HG03280 (cell line): ENCODE measurements around the gene CABP2.
"Not testable (repeated sequence)": the region's sequence is repeated elsewhere in the genome, so short reads cannot be mapped to it uniquely, and the experiment has no call there.

Experiments used
- ATAC-seq: cut with Tn5 transposase; IDR thresholded peaks from one replicate; pipeline ENCODE4 v1.9.1; 2021; ENCODE audit warnings: mild to moderate bottlenecking, moderate library complexity; ENCODE audit not compliant: unreplicated experiment

CABP2 gene

GRCh38 chr11:67522844-67523555 is at the start of gene CABP2:
CABP2 (minus strand) TSS chr11:67523446; CDS start chr11:67523326, 120 bp downstream.
- ATAC-seq, result no peak

DNA sequence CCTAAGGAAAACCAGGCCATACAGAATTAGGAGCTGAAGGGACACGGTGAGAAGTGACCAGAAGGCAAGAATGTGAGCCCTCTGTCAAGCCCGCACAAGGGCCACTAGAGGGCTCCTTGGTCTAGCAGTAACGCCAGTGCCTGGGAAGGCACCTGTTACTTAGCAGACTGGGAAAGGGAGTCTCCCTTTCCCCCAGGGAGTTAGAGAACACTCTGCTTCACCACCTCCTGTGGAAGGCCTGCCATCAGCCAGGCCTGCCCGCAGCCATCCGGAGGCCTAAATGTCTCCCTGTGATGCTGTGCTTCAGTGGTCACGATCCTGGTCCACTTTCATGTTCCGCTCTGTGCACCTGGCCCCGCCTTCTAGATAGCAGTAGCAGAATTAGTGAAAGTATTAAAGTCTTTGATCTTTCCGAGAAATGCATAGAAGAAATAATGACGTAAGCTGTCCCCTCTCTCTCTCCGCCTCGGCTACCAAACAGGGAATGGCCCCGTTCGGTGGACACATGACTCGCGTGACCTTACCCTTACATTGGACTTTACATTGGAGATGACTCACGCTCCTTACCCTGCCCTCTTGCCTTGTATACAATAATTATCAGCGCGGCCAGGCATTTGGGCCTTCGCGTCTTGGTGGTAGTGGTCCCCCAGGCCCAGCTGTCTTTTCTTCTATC is 49.6 kb upstream of the CABP2 start:
- no peak for ATAC-seq

DNA sequence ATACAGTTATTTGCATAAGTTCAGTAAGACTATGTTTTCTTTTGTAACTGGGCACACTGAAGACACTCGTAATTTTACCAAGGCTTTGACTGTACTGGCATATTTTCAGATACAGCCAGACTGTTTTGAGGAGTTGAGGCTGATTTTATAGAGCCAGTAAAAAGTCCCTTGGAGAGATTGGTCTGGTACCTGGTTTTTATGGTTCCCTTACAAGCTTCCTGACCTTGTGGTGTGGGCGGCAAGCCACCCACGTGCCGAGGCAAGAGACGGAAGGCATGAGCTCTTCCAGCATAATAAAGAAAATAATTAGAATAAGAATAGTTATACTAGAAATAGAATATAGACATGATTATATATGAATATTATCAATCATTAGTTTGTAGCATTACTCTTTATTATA is 49.1 kb upstream of the CABP2 start:
- ATAC-seq, result no peak

GRCh38 chr11:67571443-67571842 is 48.2 kb upstream of the CABP2 start:
- ATAC-seq, result no peak

- no peak for ATAC-seq
These were observed 41.0 kb upstream of the CABP2 start for GRCh38 chr11:67564230-67564629.

DNA sequence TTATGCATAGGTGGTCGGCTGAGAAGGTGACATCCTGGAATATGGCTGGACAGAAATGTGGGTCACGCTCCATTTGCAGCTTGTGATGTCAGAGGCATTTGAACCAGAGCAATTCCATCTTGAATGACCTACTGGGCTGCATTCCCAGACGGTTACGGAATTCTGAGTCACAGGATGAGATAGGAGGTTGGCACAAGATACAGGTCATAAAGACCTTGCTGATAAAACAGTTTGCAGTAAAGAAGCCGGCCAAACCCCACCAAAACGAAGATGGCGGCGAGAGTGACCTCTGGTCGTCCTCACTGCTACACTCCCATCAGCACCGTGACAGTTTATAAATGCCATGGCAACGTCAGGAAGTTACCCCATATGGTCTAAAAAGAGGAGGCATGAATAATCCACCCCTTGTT is 40.5 kb upstream of the CABP2 start:
- ATAC-seq, result not testable (repeated sequence)

GRCh38 chr11:67562963-67563704 is 39.9 kb upstream of the CABP2 start:
- ATAC-seq, result no peak

DNA sequence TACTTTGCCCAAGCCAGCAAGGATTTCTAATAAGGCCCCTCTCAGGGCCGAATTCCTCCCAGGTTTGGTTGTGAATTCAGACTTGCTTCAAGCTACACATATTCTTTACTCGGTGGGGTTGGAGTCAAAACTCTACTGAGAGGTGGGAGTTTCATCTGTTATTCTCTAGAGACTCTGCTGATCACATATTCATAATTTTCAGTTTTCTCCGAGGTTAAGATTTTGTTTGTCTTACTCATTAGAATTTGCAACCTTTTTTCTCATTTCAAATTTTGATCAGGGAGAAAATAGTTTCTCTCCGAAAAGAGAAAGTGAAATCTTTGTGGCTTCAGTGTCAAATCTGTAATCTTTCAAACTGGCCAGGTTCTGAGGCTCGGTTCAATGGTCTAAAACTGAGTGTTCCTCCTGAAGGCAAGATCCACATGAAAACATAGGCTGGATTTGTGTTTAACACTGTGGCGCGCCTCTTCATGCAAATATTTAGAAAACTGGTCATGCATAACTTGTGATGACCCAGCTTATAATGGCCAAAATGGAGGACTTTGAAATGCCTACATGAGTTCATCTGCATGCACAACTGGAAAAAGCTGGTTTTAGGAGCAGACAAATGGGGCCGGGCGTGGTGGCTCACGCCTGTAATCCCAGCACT is 38.8 kb upstream of the CABP2 start:
- no peak for ATAC-seq

DNA sequence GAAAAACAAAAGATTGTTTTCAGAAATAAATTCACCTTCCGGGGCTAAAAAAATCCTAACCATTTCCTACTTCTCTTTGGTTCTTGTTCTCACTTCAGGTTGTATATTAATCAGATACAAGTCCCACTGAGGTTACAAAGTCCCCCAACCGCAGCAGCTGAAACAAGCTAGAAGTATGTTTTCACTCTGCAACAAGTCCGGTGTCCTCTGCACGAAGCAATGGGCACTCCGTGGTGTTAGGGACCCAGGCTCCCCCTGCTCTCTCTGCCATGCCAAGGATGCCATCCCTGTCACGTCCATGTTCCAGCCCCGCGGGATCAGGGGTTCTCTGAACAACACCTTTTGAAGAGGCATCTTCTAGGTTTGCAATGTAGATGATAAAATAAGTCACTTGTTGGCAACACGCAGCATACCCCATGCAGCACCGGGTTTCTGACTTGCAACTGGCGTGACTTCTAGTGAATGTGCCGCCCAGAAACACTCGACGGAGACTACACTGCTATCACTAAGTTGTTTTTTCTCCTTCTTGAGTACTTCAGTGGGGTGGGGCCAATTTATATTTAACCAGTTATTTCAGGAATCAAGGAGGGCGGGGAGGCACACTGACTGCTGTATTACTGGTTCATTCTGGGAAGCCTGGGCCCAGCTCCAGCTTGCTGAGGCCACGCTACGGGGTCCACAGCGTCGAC is 35.0 kb upstream of the CABP2 start:
- no peak for ATAC-seq

DNA sequence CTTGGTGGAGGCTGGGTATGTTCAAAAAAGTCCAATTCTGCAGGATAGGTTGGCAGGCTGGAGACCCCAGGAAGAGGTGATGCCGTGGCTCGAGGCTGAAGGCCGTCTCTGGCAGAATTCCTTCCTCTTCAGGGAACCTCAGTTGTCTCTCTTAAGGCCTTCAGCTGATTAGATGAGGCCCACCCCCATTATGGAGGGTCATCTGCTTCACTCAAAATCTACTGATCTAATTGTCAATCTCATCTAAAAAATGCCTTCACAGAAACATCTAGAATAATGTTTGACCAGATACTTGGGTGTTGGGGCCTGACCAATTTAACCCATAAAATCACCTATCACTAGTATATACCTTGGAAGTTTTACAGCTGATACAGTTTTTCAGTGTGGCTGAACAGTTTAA is 33.0 kb upstream of the CABP2 start:
- ATAC-seq, result no peak

DNA sequence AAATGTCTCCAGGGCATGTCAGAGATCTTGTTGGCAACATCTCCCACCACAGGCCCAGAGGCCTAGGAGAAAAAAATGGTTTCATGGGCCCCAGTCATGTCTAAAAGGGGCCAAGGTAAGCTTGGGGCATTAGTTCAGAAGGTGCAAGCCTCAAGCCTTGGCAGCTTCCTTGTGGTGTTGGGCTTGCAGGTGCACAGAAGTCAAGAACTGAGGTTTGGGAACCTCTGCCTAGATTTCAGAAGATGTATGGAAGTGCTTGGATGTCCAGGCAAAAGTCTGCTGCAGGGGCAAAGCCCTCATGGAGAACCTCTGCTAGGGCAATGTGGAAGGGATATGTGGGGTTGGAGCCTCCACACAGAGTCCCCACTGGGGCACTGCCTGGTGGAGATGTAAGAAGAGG is 28.5 kb upstream of the CABP2 start:
- not testable (repeated sequence) for ATAC-seq

GRCh38 chr11:67551127-67551526 is 27.9 kb upstream of the CABP2 start:
- ATAC-seq, result no peak

- no peak for ATAC-seq
These were observed 25.4 kb upstream of the CABP2 start for GRCh38 chr11:67548555-67549110.

GRCh38 chr11:67548112-67548511 is 24.9 kb upstream of the CABP2 start:
- ATAC-seq, result not testable (repeated sequence)

DNA sequence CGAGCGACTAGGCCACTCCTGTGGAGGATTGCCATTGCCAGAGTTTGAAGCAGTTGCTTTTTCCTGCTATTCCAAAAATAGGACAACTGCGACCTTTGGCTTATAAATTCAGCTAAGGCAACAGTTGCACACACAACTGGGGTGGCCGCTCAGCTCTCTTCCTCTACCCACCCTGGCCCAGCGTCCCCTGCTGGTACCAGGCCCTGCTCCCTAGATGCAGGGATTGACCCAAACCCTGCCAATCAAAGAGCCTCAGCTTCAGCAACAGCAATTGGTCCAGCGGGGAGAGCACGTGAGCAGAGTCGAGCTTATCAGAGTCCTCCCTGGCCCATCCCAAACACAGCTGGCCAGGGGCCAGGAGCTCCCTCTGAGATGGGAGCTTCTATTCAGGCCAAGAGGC is 22.0 kb upstream of the CABP2 start:
- no peak for ATAC-seq

- ATAC-seq, result no peak
These were observed 21.5 kb upstream of the CABP2 start for GRCh38 chr11:67544616-67545242.

- ATAC-seq, result no peak
These were observed 20.3 kb upstream of the CABP2 start for GRCh38 chr11:67543585-67543984.

DNA sequence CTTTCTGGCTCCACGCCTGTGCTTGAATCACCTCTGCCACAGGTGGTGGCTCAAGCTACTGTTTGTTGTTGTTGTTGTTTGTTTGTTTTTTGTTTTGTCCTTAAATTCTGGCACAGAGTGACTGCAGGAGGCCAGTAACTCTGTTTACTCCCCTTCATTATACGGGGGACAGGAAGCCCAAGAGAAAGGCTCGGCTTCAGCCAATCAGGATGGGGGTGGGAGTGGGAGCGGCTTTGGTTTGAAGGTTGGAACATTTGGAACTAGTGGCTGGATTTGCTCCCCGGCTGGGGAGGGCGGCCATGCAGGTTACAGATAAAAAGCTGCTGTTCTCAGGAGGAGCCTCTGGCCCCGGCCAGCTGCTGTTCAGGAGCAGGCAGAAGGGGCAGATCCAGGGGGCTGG is 19.7 kb upstream of the CABP2 start:
- ATAC-seq, result no peak

GRCh38 chr11:67542169-67542568 is 18.9 kb upstream of the CABP2 start:
- ATAC-seq, result no peak

- ATAC-seq, result no peak
These were observed 18.0 kb upstream of the CABP2 start for GRCh38 chr11:67541198-67541597.
